Activated gamma-delta T cell (primary cell): Measurements from ENCODE around the gene CTSO.
"Not testable (repeated sequence)": the region's sequence is repeated elsewhere in the genome, so short reads cannot be mapped to it uniquely, and the experiment has no call there.

Experiments used
- DNase-seq: peaks from one replicate; lab custom pipeline; 2025; lab: John Stamatoyannopoulos, UW

CTSO gene

DNA sequence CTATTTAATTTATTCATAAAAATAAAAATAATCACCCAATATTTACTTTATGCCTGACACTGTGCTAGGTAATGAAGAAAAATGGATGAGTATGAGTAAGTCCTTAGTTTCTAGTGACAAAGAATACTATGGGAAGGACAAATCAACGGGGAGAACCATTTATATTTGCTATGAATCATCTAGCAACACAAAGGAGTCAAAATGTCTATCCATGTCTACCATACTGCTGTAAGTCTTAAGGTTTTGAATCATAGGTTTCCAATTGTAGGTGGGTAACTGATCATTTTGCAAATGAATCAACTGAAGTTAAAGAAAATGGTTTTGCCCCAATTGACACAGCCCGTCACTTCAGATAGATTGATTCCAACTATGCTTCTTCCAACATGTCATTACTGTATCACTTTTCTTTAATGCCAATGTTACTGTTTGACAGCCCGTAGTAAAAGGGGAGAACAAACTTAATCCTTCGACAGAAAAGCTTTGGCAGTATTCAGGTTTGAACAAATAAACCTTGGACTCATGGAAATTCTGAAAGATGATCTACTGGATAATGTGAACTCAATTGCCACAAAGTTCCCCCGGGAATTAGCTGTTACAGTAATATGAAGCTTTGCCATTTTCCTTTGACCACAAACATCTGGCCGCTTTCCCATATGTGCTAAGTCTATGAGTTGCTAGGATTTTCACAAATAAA lies 47.0 kb downstream of the CTSO start:
- no peak for DNase-seq

DNA sequence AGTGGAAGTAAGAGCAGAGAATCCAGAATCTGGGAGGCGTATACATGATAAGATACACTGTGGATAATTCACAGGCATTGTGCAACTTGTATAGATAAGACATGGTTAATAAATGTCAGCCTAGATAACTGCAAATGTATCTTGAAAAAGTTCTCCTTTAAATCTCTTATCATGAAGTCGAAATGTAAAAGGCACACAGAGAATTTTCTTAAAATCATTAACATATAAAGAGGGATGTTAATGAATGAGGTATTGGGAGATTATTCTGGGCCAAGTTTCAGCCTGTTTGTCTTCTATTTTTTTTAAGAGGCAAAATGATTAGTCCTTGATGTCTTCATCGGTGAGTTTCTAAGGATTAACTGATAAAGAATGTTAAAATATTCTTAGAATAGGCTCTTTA lies 49.3 kb downstream of the CTSO start:
- DNase-seq: no peak

DNA sequence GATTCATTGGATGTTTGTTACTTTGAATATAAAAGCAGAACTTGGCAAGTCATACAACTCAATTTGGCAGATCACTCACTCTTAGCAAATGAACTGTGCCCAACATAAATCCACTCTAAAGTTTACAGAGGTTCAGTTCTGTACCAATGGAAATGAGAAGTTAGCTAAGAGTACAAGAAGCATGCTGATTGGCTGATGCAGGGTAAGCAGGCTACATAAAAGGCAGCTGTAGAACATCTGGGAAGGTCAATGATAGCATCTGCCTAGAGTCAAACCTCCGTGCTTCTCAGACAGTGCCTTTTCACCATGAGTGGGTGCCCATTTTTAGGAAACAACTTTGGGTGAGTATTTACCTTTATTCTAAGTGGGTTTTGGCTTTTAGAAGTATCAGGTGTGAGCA lies 50.2 kb downstream of the CTSO start, which contains the start of gene TDO2:
TDO2 (plus strand) TSS at position 244 of the 400 bp plus-strand sequence; CDS start at position 307, 63 bp downstream.
- no peak for DNase-seq

DNA sequence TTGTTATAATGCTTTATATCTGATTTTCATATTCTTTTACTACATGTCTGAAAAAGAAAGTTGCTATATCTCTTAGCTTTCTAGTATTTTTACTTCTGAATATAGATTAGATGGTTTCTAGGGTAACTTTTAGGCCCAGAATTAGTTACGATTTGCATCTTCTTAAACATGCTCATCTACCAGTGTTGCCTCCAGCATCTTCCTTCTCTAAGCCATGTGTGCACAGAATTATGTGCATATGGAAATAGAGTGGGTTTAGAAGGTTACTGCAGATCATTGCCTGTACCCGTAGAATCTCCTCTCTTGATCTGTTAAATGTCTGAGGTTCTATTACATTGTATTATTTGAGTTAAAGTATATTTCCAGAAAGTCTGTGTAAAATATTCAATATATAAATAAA lies 52.7 kb downstream of the CTSO start:
- DNase-seq: no peak

DNA sequence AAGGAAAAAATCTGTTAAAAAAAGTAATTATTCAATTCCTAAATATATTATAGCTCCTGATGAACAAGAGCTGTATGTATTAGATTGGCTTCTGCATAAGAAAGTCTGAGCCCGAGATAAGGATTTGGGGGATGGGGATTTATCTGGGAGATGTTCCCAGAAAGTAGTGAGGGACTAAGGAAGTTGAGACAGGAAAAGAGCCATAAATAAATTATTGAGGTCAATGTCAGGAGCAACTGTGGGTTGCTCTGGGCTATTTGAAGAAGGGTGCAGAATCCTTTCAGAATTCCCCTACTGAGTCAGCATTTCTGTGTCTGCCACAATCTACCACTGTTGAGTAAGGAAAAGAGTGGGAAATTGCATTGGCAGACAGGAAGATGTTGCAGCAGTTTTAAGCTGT lies 53.3 kb downstream of the CTSO start:
- DNase-seq: no peak

DNA sequence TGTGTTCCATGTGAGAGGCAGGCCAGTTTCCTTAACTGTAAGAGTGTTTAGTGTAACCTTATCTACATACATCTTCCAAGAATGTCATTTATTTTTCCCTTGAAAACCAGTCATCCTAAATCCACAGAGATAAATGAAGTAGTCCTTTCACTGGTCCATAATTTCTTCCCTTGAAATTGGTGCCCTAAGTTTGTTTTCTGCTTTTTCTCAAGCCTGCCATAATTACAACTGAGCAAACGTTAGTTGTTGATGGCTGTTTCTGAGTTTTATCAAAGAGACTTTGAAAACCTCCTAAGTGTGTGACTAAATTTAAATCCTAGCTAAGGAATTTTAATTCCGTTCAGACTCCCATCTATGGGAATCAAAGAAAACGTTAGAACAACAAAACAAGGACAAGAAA lies 53.8 kb downstream of the CTSO start:
- no peak for DNase-seq

DNA sequence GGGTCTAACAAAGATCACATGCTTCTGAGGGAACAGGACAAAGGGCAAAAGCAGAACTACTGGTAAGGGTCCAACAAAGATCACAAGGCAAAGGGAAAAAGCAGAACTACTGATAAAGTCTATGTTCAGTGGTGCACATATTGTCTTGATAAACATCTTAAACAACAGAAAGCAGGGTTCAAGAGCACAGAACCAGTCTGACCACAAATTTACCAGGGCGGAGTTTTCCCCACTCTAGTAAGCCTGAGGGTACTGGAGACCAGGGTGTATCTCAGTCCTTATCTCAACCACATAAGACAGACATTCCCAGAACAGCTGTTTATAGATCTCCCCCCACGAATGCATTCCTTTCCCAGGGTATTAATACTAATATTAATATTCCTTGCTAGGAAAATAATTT lies 55.3 kb downstream of the CTSO start:
- not testable (repeated sequence) for DNase-seq

DNA sequence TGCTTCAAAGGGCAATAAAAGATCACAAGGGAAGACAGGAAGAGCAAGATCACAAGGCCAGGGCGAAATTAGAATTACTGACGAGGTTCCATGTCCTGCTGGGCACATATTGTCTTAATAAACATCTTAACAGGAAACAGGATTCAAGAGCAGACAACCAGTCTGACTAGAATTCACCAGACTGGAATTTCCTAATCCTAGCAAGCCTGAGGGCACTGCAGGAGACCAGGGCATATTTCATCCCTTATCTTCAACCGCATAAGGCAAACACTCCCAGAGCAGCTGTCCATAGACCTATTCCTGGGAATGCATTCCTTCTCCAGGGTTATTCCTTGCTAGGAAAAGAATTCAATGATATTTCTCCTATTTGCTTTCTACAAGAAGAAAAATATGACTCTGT lies 62.6 kb downstream of the CTSO start:
- DNase-seq: no peak

DNA sequence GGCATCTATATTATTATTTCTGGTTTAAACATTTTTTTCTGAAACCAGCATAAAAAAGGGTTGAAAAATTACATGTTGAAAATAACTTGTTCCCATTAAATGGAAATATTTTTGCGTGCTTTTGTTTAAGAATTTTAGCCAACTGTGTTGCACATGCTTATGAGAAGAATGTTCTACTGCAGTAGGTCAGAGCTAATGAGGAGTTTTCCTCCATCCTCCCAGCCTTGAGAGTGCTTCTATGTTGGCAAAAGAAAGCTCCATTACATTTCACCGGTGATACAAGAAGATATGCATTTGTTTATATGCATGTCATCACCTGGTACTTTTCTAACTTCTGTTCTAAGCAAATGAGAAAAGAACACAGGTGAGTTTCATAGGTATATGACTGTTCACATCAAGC lies 63.7 kb downstream of the CTSO start:
- DNase-seq: no peak

DNA sequence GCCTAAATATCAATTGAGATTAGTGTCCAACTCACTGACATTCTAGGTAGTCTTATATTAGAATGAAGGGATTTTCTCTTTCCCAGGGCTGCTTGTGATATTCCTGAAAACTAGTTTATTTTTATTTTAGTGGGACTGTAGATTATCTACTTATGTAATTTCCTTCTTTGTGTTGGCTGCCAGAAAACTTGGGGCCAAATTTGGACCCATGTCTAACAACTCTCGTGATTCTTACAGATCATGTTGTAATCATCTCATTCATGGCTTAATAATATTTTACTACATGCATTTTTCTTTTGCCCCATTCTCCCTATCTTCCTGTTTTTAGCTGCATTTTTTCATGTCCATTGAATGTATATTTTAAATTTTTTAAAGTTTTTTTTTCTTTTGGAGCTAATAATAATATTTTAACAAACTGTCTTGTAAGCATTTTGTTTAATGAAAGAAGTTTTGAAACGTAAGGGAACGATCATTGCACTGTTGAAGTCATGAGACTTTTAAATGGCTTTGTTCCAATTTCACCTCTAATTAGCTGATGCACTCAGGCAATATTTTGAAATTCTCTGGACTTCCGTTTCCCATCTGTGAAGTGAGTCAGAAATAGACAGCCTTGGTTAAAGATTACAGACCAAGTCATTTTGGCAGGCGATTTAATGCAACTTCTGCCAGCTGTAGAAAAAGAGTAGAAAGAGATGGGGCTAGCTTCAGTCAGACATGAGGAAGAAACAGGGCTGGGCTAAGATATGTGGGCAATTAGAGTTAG lies 64.5 kb downstream of the CTSO start:
- DNase-seq: no peak

DNA sequence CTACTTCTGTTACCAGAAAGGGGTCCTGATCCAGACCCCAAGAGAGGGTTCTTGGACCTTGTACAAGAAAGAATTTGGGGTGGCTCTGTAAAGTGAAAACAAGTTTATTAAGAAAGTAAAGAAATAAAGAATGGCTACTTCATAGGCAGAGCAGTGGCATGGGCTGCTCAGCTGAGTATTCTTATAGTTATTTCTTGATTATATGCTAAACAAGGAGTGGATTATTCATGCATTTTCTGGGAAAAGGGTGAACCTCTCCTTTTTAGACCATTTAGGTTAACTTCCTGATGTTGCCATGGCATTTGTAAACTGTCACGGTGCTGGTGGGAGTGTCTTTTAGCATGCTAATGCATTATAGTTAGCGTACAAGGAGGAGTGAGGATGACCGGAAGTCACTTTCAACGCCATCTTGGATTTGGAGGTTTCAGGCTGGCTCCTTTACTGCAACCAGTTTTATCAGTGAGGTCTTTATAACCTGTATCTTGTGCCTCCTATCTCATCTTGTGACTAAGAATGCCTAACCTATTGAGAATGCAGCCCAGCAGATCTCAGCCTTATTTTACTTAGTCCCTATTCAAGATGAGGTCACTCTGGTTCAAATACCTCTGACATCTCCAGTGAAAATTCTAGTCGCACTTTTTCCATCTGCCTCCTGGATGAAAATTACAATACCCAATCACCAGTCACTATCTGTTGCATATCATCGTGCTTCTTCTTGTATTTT lies 65.7 kb downstream of the CTSO start:
- no peak for DNase-seq

DNA sequence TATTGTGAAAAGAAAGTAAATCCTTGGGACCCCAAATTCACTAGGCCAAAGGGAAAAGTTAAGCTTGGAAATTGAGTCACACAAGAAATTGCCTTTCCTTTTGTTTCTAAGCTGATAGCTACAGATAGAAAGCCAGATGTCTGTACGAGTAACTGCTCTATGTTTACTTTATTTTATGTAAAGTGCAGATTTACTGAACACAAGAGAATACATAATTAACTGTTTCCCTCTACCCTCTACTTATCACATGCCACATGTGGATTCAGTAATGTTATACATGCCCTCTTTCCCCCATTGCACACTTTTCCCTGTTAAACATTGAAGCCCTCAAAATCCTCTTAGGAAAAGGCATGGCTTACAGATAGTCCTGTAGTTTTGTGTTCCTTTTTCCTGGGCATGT lies 66.6 kb downstream of the CTSO start:
- DNase-seq: no peak

DNA sequence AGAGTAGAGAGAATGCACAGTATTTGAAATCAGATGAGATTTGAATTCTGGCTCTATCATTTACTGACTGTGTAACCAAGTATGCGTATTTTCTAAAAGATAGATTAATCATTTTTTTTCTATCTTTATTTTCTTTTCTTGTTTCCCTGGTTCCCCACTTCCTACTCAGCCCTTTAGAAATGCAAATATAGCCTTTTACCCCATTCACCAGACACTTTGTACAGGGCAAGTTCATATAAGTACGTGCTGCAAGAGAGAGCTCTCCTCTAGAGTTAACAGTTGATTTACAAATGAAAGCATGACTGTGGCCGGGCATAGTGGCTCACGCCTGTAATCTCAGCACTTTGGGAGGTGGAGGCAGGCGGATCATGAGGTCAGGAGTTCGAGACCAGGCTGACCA lies 68.0 kb downstream of the CTSO start:
- no peak for DNase-seq

DNA sequence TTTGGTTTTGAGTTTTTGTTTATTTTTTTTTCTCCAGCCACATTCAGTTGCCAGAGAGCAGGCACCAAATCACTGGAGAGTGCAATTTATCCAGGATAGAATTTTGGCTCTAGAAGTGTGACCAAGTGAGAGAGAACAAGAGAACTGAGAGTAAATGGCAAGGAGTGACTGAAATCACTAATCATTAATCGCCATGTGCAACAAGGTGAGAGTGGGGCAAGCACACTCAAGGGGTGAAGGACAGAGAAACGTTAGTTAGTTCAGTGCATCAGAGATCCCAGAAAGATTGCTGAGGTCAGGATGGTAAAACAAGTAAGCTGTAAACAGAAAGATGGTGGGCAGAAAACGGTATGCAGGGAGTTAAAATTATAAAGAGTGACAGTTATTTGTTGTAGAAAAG lies 69.8 kb downstream of the CTSO start:
- no peak for DNase-seq

DNA sequence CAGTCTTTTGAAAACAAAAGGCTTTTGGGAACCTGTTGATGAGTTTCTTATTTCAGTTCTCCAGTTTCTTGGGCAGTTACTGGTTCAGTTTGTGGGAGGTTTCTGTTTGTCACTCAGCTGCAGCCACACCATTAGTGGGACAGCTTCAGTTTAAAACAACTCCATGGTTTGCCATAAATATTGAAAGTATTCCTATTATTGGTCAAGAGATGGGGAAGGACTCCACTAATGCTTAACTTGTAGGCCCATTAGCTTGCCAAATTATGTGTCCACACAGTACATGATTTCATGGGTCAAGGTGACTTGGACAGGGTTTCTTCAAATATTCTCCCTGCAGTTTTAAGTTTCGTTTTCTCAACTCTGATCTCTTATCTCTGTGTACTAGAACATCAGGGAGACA lies 72.1 kb downstream of the CTSO start:
- DNase-seq: no peak

DNA sequence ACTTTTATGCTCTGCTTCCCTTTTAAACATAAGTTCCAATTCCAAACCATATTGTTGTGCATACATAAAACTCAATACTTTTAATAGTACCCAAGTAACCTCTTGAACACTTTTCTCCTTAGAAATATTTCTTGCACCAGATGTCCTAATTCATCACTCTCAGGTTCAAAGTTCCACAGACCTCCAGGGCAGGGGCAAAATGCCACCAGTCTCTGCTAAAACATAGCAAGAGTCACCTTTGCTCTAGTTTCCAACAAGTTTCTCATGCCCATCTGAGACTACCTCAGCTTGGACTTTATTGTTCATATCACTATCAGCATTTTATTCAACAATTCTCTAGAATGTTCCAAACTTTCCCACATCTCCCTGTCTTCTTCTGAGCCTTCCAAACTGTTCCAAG lies 73.9 kb downstream of the CTSO start:
- DNase-seq: no peak

DNA sequence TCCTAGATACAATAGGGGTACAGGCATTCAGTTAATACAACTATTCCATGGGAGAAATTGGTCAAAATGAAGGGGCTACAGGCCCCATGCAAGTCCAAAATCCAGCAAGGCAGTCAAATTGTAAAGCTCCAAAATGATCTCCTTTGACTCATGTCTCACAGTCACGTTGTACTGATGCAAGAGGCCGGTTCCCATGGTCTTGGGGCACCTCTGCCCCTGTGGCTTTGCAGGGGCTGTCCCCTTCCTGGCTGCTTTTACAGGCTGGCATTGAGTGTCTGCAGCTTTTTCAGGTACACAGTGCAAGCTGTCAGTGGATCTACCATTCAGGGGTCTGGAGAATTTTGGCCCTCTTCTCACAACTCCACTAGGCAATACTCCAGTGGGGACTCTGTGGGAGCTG lies 75.1 kb downstream of the CTSO start:
- no peak for DNase-seq

DNA sequence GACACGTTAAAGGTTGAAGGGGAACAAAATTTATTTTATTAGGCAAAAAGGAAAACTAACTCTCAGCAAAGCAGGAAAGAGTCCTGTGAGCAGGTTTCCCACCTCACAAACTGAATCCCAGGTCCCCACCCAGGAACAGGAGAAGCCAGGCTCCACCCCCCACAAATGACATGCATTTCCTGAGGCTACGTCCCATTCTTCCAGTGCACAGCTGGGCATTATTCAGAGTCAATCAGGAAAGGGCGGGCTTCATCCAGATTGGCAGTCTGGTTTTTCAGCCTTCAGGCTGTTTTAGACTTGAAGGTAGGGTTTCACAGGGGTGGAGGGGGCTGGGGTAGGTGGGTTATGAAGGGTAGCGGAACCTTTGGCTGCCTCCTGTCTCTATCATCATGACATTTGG lies 75.7 kb downstream of the CTSO start:
- no peak for DNase-seq

DNA sequence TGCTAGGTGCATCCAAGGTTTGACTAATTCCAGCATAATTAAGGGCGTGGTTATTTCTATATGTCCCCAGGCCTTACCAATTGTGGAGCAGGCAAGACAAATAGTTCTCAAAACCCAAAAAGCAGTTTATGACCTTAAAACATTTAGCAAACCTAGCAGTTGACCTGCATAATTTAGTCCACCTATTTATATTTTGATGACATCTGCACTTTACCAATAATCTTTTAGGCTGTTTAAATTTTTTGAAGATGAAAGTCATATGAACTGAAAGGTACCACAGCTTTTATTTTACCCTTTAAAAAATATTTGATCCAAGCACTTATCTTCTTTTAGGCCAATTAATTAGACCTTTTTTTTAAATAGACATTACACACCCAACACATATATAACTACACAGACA lies 77.8 kb downstream of the CTSO start:
- DNase-seq: no peak
